Activated T-cell treated with anti-CD3 and anti-CD28 coated beads, Interleukin-2, amount 50 U/mL, for 1 hour (primary cell): ENCODE results near the gene PCNT.
A peak's percentile ranks its signal among the peaks of the same experiment; 100 is the strongest.
"Not testable (repeated sequence)": the region's sequence is repeated elsewhere in the genome, so short reads cannot be mapped to it uniquely, and the experiment has no call there.

ENCODE experiments used
- DNase-seq: peaks from one replicate; pipeline ENCODE4 v3.0.0-alpha.2; 2020

The PCNT gene

DNA sequence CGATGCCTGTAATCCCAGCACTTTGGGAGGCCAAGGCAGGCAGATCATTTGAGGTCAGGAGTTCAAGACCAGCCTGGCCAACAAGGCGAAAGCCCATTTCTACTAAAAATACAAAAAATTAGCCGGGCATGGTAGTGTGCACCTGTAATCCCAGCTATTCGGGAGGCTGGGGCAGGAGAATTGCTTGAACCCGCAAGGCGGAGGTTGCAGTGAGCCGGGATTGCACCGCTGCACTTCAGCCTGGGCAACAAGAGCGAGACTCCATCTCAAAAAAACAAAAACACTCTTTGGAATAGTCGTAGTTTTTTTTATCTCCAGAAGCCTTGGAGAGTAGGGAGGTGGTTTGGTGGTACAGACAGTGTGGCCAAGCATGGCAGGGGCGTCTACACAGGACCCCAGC, 109.2 kb downstream of the PCNT start:
- DNase-seq, result not testable (repeated sequence)

GRCh38 chr21:46434322-46434958, 110.5 kb downstream of the PCNT start:
- no peak for DNase-seq

GRCh38 chr21:46435786-46436227, 111.9 kb downstream of the PCNT start:
- no peak for DNase-seq

DNA sequence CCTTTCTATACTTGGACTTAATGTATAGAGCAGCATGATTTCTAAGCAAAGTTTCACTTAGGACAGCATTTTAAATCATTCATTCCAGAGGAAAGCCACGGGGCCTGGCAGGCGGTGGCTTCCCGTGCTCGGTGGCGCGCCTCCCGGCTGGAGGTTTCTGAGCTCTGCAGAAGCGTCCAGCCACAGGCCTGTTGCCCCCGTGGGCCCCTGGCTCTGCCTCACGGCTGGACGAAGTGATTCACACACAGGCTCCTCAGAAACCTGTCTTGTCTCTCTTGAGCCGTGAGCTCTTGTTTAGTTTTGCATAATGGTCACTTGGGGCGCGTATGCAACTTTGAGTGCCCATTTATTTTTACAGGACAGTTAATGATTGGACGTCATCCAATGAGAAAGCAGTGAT, 112.7 kb downstream of the PCNT start:
- DNase-seq, result no peak

- DNase-seq, result no peak
Observed at GRCh38 chr21:46437096-46437498, 113.1 kb downstream of the PCNT start.

- DNase-seq, result no peak
Observed at GRCh38 chr21:46437511-46437910, 113.6 kb downstream of the PCNT start.

DNA sequence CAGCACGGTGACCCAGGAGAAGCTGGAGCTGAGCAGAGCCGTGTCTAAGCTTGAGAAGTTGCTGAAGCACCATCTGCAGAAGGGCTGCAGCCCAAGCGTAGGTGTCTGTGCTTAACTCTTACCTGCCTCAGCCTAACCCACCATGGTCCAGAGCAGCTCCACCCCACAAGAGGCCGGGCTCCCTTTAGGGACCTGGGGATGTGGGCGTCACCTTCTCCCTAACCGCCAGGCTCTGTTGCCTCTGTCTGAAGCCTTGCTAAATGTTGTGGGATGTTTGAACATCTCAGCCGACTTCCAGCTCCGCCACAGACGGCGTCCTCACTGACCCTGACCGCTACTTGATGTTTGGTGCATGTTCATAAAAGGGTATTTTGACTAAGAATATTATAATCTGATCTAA, 114.3 kb downstream of the PCNT start:
- no peak for DNase-seq

GRCh38 chr21:46439906-46440305, 116.0 kb downstream of the PCNT start:
- no peak for DNase-seq

GRCh38 chr21:46441331-46441730, 117.4 kb downstream of the PCNT start:
- no peak for DNase-seq

GRCh38 chr21:46441961-46442498, 118.1 kb downstream of the PCNT start:
- DNase-seq, result no peak

DNA sequence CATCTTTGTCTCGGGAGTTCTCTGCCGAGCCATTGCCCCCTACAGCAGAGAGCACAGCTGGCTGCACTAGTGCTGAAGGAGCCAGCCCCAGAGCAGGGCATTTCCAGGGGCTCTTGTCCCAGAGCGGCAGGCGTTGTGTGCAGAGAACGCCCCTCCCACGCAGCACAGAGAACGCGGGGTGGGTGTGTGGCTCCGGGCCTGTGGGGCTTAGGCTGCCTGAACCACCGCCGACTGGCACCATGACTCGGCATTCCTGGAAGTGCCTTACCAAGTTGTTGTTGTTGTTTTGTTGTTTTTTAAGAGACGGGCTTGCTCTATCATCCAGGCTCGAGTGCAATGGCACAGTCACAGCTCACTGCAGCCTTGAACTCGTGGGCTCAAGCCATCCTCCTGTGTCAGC, 119.0 kb downstream of the PCNT start:
- no peak for DNase-seq

DNA sequence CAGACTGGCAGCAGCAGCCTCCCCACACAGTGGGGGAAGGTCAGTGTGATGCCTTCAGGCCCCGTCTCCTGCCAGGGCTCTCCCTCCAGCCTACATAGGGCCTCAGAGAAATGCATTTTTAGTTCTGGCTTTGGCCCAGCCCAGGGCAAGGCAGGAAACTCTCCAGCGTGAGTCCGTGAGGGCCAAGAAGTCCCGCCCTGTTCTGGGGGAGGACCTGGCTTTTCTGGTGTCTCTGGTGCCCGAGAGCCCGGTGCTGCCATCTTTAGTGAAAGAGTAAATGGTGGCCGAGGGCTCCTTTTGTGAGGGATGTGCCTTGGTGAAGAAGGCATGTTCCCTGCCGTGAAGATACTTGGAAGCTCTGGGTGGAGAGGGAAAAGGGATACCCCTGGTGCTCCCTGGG, 120.0 kb downstream of the PCNT start:
- DNase-seq, result no peak

DNA sequence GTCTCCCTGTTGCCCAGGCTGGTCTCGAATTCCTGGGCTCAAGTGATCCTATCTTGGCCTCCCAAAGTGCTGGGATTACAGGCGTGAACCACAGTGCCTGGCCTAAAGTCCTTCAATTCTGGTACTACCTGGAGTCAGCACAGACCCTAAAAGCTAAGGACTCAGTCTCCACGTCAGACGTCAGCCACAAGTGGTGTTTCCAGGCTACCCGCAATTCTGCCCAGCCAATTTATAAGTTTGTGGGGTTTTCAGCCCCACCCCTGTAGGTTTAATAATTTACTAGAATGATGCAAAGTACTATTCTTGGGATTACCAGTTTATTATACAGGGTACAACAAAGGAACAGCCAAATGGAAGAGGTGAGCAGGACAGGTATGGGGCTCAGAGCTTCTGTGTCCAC, 124.2 kb downstream of the PCNT start:
- DNase-seq, result no peak

DNA sequence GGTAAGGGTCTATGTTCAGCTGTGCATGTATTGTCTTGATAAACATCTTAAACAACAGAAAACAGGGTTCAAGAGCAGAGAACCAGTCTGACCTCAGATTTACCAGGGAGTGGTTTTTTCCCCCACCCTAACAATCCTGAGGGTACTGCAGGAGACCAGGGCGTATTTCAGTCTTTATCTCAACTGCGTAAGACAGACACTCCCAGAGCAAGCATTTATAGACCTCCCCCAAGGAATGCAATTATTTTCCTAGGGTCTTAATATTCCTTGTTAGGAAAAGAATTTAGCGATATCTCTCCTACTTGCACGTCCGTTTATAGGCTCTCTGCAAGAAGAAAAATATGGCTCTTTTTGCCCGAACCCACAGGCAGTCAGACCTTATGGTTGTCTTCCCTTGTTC, 124.9 kb downstream of the PCNT start:
- DNase-seq, result not testable (repeated sequence)

GRCh38 chr21:46452710-46453109, 128.8 kb downstream of the PCNT start:
- no peak for DNase-seq

DNA sequence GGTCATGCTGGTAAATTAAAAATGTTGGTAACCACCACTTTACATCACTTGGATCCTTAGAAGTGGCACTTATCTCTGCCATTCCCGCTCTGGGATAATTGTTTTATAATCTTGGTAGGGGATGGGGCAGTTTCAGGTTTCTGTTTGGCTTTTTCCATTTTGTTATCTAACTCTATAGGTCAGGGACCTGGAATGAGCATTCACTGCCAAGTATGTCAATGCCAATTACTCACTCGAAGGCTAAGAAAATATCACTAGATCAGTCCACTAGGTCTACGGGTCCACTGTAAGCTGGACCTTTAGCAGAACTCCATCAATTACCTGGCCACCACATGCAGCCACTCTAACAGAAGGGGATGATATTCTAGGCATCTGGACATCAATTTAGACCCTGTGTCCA, 130.2 kb downstream of the PCNT start:
- DNase-seq, result no peak

DNA sequence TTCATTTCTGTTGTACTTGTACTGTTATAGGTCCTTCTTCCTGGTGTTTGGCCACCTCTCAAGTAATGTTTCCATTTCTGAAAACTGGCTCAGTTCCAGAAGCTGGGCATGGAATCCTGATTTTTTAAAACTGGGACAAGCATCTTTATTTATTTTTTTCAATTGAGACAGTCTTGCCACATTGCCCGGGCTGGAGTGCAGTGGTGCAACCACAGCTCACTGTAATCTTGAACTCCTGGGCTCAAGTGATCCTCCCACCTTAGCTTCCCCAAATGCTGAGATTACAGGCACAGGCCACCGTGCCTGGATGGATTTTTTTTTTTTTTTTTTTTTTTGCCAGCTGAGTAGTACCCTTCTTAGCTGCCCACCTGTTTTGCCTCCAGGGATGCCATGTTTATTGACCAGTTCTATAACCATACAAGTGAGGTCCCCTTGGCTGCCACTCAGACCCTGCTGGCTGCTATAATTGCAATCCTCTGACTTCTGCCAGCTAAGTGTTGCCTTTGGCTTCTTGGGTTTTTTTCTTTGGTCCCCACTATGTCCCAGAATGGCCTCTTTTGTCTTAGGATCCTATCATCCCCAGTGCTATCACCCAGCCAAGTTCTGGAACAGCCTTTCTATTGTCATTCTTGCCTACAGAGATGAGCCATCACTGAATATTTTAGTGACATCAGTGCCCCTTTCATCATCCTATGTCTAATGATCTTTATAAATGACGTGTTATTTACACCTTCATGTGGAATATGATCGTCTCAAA, 130.9 kb downstream of the PCNT start:
- DNase-seq, result no peak

DNA sequence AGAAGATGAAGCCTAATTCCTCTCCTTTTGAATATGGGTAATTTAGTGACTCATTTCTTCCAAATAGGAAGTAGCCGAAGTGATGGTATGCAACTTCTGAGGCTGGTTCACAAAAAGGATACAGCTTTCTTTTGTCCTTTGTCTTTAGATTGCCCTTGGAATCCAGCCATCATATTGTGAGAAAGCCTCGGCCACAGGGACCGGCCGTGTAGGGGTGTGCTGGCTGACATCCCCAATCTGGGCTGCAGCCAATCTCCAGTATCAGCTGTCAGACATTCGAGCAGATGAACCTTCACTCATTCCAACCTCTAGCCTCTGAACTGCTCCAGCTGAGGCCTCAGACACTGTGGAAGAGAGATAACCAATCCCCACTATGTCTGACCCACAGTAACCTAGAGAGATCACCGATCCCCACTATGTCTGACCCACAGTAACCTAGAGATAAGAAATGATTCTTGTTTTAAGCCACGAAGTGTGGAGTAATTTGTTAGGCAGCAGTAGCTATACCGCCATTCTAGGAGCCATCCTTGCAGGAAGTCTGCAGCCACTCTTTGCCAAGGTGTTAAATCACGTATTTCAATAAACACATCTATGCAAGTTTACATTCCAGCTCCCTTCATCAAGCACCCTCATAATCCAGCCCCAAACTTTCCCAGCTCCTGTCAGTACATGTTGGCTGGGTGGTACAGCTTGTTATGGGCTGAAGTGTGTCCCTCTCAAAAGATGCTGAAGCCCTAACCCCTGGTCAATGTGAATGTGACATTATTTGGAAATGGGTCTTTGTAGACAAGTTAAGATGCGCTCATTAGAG, 131.8 kb downstream of the PCNT start:
- no peak for DNase-seq

DNA sequence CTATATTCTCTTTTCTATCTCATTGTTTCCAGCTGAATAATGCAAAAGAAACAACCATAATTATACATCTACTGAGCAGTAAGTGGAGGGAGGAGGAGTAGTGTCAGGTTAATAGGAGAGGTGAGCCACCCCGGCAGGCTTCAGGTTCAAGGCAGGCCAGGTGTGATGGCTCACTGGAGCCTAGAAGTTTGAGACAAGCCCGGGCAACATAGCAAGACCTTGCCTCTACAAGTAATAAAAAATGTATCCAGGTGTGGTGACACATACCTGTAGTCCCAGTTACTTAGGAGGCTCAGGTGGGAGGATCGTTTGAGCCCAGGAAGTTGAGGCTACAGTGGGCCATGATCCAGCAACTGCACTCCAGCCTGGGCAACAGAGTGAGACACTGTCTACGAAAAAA, 132.8 kb downstream of the PCNT start:
- DNase-seq, result no peak

DNA sequence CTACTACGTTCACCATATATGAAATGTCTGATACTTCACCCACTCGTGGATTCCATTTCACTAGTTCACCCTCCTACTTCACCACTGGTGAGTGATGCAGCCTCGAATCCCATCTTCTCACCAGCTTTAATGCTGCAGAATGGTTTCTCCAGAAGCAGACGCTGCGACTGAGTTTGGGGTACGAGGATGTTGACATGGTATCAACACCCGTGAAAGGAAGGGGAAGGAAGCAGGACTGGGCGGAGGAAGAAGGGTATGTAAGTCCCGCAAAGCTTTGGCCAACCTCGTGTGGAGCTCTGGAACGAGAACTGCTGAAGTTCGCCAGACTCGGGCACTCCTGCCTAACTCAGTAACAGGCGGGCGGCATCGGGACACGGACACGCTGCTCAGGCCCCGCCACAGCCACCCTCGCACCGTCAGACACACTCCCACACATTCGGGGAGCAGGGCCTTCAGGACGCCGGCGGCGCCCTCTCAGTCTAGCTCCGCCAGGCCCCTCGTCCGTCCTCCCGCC, 133.9 kb downstream of the PCNT start:
- no peak for DNase-seq

- peak; percentile 94 for DNase-seq
Observed at GRCh38 chr21:46458315-46459023, 134.5 kb downstream of the PCNT start, which contains the start of gene DIP2A. TSS of gene DIP2A (plus strand) at chr21:46458891. CDS start at chr21:46459132, 241 bp downstream.

- no peak for DNase-seq
Observed at GRCh38 chr21:46459024-46459355, 135.0 kb downstream of the PCNT start.
